ENCODE data around the gene CNTNAP2. TPM values are rescaled to one million over a fixed set of nuclear protein-coding genes. Genes with fewer than 3 reads are reported as not detected.

CNTNAP2 gene
- total RNA-seq, 1 experiment from 2014 or later = 0.03 TPM

DNA sequence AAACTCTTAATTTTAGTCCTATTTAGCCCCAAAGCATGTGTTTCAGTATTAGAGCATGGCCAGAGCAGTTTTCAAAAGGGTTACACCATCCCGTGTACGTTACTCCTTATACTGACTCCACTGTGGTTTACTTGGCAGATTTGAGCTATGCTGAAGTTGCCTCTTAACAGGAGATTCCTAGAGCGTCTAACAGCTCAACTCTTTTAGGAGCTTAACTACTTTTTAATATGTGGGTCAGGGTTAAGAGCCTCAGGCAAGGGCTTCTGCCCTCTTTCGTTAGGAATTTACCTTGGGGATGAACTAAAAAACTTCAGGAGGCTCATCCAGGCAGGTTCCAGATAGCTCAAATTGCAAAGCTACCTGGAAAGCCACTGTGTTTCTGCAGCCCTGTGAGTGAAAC, 1799.2 kb downstream of the CNTNAP2 start:
- ChIA-PET CTCF (no interaction called here), POLR2A (interaction anchor here (0.7 kb wide), 2 partner anchors 134 to 384 kb away, joined by 4 read pairs; no protein-coding TSS in a partner anchor)
- no peak overlapping the region for H3K4me3 ChIP-seq (ENCODE audit: low read depth in 2 of 2, low read length in 2 of 2)
- intact Hi-C loops (cut with micrococcal nuclease; ENCODE audit: unreplicated experiment) (no loop called here), in situ Hi-C loops (cut with HindIII; ENCODE audit: low pct_unique_long_range_greater_than_20kb, low sequenced_read_pairs) (no loop called here)
- no peak for DNase-seq (ENCODE audit: low read depth, low spot score)
- H3K27ac ChIP-seq (ENCODE audit: low read length) = no peak overlapping the region
- 0 out of 2 replicates have a peak, but pooled peaks cover 2% of the 10 kb centered on the region for H3K9me3 ChIP-seq (ENCODE audit: control insufficient read depth, insufficient read depth, low read depth, low read length)
- no TSS peak for BruUV-seq (replicated peaks)
- no peaks in the 10 kb centered on the region for H3K36me3 ChIP-seq (ENCODE audit: control insufficient read depth, insufficient read depth, low read length)
- H3K27me3 ChIP-seq (ENCODE audit: control insufficient read depth, insufficient read depth, low read length) = no peaks in the 10 kb centered on the region
- no peaks in the 10 kb centered on the region for H3K4me1 ChIP-seq (ENCODE audit: control insufficient read depth, insufficient read depth, low read length)
- ATAC-seq = no peak
- TF ChIP-seq TCF7L2 (IDR thresholded peaks at IDR 0.05; ENCODE audit: low read depth, low read length) (no peak), POLR2AphosphoS5 (IDR thresholded peaks at IDR 0.05; ENCODE audit: low read depth, low read length) (no peak), SIN3A (IDR thresholded peaks at IDR 0.05; ENCODE audit: borderline replicate concordance, insufficient read depth, low read depth, low read length) (no peak), REST (IDR thresholded peaks at IDR 0.05; ENCODE audit: insufficient read depth in 1 of 2, low read depth in 2 of 2, low read length in 1 of 2) (no peak)
- TF ChIP-seq, protein P1, sequence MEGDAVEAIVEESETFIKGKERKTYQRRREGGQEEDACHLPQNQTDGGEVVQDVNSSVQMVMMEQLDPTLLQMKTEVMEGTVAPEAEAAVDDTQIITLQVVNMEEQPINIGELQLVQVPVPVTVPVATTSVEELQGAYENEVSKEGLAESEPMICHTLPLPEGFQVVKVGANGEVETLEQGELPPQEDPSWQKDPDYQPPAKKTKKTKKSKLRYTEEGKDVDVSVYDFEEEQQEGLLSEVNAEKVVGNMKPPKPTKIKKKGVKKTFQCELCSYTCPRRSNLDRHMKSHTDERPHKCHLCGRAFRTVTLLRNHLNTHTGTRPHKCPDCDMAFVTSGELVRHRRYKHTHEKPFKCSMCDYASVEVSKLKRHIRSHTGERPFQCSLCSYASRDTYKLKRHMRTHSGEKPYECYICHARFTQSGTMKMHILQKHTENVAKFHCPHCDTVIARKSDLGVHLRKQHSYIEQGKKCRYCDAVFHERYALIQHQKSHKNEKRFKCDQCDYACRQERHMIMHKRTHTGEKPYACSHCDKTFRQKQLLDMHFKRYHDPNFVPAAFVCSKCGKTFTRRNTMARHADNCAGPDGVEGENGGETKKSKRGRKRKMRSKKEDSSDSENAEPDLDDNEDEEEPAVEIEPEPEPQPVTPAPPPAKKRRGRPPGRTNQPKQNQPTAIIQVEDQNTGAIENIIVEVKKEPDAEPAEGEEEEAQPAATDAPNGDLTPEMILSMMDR (IDR thresholded peaks at IDR 0.05) = no peak

- Histone ChIP-seq H3K4me3 (ENCODE audit: low read depth in 2 of 2, low read length in 2 of 2) (no peak overlapping the region), H3K27me3 (ENCODE audit: control insufficient read depth, insufficient read depth, low read length) (no peaks in the 10 kb centered on the region), H3K27ac (ENCODE audit: low read length) (no peak overlapping the region), H3K9me3 (ENCODE audit: control insufficient read depth, insufficient read depth, low read depth, low read length) (0 out of 2 replicates have a peak, but pooled peaks cover 2% of the 10 kb centered on the region), H3K36me3 (ENCODE audit: control insufficient read depth, insufficient read depth, low read length) (no peaks in the 10 kb centered on the region), H3K4me1 (ENCODE audit: control insufficient read depth, insufficient read depth, low read length) (no peaks in the 10 kb centered on the region)
- intact Hi-C loops (cut with micrococcal nuclease; ENCODE audit: unreplicated experiment) = no loop called here
- POLR2A ChIA-PET = interaction anchor here (0.7 kb wide), 1 partner anchor 383 kb away, joined by 4 read pairs; no protein-coding TSS in a partner anchor
- DNase-seq (ENCODE audit: low read depth, low spot score) (no peak), ATAC-seq (no peak)
- no TSS peak for BruUV-seq (replicated peaks)
- CTCF ChIA-PET = no interaction called here
- no peak for TF ChIP-seq POLR2AphosphoS5 (IDR thresholded peaks at IDR 0.05; ENCODE audit: low read depth, low read length)
- in situ Hi-C loops (cut with HindIII; ENCODE audit: low pct_unique_long_range_greater_than_20kb, low sequenced_read_pairs) = no loop called here
These were observed 1800.0 kb downstream of the CNTNAP2 start for GRCh38 chr7:147916573-147916972.

- CTCF ChIA-PET = no interaction called here
- in situ Hi-C loops (cut with HindIII; ENCODE audit: low pct_unique_long_range_greater_than_20kb, low sequenced_read_pairs) = no loop called here
- POLR2A ChIA-PET = no interaction called here
These were observed 1807.2 kb downstream of the CNTNAP2 start for GRCh38 chr7:147923841-147924240.

More at GRCh38 chr7:147923841-147924240, 1807.2 kb downstream of the CNTNAP2 start:
- Histone ChIP-seq H3K27ac (ENCODE audit: low read length) (no peak overlapping the region), H3K4me3 (ENCODE audit: low read depth in 2 of 2, low read length in 2 of 2) (no peak overlapping the region), H3K27me3 (ENCODE audit: control insufficient read depth, insufficient read depth, low read length) (no peaks in the 10 kb centered on the region), H3K4me1 (ENCODE audit: control insufficient read depth, insufficient read depth, low read length) (no peaks in the 10 kb centered on the region), H3K36me3 (ENCODE audit: control insufficient read depth, insufficient read depth, low read length) (no peaks in the 10 kb centered on the region), H3K9me3 (ENCODE audit: control insufficient read depth, insufficient read depth, low read depth, low read length) (no peaks in the 10 kb centered on the region)
- no peak for DNase-seq (ENCODE audit: low read depth, low spot score)
- intact Hi-C loops (cut with micrococcal nuclease; ENCODE audit: unreplicated experiment) = no loop called here
- ATAC-seq = no peak
- no TSS peak for BruUV-seq (replicated peaks)
- no peak for TF ChIP-seq TCF7L2 (IDR thresholded peaks at IDR 0.05; ENCODE audit: low read depth, low read length)
- TF ChIP-seq, protein P1 (IDR thresholded peaks at IDR 0.05) = no peak
- TF ChIP-seq POLR2AphosphoS5 (IDR thresholded peaks at IDR 0.05; ENCODE audit: low read depth, low read length) = no peak
- no peak for TF ChIP-seq SIN3A (IDR thresholded peaks at IDR 0.05; ENCODE audit: borderline replicate concordance, insufficient read depth, low read depth, low read length)
